HG02571 (cell line): Measurements from ENCODE around the gene RABGAP1L.

Experiments
- ATAC-seq: cut with Tn5 transposase; IDR thresholded peaks from one replicate; pipeline ENCODE4 v1.9.1; 2021; ENCODE audit warnings: mild to moderate bottlenecking, moderate library complexity; ENCODE audit not compliant: unreplicated experiment

The RABGAP1L gene

DNA sequence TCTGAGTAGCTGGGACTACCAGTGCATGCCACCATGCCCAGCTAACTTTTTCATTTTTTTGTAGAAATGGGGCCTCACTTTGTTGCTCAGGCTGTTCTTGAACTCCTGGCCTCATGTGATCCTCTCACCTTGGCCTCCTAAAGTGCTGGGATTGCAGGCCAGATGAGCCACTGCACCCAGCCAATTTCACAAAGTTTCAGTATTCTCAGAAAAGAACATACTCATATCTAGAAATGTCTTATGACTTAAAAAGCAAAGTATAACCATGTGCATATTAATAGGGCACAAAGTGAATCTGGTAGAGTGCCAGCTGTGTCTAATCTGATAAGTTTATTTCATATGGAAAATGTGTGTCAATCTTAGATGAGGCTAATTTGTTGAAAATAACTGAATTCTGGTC, 752.9 kb downstream of the RABGAP1L start:
- ATAC-seq: no peak

DNA sequence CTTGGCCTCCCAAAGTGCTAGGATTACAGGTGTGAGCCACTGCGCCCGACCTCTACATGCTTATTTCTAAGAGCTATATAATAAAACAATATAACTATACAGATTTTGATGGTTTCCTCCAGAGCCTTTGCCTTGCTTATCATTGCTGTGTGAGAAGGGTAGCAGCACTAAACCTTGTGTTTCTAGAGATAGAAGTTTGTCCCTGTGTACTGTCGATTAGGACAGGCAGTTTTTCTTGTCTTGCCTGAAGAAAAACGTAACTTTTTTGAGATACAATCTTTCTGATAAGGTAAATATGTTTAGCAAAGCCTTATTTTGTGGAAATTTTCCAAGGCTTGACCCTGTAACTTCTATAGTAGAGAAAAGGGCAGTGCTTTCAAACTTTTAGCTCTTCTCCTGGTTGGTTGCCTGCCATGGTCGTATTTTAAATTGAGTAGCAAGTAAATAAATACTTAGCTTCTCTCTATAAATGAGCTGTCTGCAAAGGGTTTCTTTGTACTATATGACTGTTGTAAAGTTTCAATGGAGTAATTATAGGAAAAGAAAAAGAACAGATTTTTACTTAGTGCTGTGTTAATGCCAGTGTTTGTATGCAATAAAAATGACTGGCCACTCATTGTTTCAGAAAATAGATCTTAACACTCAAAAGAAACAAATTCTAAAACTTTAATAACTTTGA, 754.0 kb downstream of the RABGAP1L start:
- no peak for ATAC-seq

- no peak for ATAC-seq
Measured at GRCh38 chr1:174914991-174915390, 755.7 kb downstream of the RABGAP1L start.

DNA sequence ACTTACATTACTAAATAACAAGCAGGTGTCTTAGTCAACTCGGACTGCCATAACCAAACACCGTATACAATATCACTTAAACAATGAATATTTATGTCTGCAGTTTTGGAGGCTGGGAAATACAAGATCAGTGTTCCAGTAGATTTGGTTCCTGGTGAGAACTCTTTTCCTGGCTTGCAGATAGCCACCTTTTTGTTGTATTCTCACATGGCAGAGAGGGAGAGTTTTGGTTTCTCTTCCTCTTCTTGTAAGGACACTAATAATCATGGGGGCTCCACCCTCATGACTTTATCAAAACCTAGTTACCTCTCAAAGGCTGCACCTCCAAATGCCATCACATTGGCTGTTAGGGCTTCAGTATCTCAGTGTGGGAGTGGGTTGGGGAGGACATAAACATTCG, 757.5 kb downstream of the RABGAP1L start:
- no peak for ATAC-seq

DNA sequence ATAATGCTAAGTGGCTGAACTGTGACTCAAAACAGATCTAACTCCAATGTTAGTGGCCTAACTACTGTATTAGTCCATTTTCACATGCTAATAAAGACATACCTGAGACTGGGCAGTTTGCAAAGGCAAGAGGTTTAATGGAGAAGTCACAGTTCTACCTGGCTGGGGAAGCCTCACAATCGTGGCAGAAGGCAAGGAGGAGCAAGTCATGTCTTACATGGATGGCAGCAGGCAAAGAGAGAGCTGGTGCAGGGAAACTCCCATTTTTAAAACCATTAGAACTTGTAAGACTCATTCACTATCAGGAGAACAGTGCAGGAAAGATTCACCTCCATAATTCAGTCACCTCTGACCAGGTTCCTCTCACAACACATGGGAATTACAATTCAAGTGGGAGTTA, 760.8 kb downstream of the RABGAP1L start:
- no peak for ATAC-seq

- no peak for ATAC-seq
Measured at GRCh38 chr1:174922121-174922520, 762.8 kb downstream of the RABGAP1L start.

GRCh38 chr1:174923820-174924219, 764.5 kb downstream of the RABGAP1L start:
- ATAC-seq: no peak

DNA sequence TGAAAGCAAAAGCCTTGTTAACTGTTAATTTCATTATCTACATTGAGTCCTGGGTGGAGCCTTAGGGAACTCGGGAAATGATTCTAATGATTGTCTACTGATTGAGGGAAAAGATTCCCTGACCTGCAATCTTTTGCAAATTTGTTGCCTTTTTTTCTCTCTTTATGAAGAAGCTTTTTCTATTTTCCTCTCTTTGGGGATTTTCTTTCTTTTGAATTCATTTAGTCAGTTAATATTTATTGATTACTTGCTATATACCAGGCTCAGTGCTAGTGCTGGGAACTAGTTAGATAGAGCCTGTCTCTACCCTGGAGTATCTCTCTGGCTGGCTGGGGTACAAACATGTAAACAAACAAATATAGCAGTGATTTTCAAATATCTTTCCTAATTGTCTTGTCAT, 769.2 kb downstream of the RABGAP1L start:
- ATAC-seq: no peak

DNA sequence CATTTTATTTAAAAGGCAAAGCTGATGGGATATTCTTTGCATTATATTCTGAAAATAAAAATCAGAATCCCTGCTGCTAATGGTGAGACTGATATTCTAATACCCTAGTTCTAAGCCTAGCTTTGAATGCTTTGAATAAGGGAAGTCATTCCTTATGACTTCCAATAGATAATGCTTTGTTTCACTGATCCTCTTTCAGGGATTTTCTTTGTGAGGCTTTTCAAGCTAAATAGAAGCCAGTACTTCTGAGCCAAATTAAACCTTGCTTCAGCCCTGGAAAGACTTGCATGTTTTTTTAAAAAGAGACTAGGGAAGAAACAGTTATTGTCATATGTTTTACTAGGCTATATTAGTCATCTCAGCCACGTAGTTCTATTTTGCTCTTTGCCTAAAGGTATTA, 771.9 kb downstream of the RABGAP1L start:
- ATAC-seq: no peak

DNA sequence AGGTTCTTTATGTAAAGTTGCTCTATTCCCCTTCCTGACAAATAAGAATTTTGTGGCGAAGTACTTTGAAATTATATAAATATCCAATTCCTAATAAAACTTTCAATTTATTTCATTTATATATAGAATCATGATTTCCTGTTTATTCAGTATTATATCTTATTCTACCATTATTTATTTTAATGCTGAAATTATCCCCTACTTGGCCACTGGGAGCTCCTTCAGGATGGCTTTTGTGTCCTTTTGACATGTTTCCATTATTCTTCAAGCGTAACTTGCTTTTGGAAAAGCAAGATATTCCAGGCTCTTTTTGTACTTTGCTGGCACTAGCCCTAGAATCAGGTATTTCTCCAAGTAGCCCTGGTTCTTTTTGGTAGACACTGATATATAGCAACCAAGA, 773.3 kb downstream of the RABGAP1L start:
- ATAC-seq: no peak

GRCh38 chr1:174935961-174936727, 776.8 kb downstream of the RABGAP1L start:
- no peak for ATAC-seq

GRCh38 chr1:174938281-174939007, 779.1 kb downstream of the RABGAP1L start:
- ATAC-seq: no peak

DNA sequence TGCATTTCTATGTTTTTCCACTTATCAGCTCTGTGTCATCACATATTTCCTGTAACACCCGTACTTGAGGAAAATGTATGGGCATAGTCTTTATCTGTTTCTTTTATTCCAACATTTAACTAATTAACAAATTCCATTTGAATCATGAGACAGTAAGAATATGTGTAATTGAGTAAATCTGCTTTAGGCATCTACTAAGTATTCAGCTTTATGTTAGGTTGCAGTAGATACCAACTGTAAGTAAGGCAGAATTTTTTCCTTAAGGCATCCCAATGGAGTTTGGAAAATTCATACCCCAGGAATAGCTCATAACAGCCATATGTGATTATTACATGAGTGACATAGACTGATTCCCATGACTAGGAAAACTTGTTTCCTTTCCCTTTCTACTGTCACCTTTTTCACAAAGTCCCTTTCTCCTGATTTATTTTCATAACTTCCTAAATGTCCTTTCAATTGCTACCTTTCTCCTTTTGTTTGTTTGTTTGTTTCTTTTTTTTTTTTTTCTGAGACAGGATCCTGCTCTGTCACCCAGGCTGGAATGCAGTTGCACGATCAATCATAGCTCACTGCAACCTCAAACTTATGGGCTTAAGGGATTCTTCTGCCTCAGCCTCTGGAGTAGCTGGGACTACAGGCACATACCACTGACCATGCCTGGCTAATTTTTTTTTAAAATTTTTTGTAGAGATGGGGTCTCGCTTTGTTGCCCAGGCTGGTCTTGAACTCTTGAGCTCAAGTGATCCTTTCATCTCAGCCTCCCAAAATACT, 780.6 kb downstream of the RABGAP1L start:
- no peak for ATAC-seq

- no peak for ATAC-seq
Measured at GRCh38 chr1:174940646-174941175, 781.4 kb downstream of the RABGAP1L start.

GRCh38 chr1:174942547-174943255, 783.4 kb downstream of the RABGAP1L start:
- no peak for ATAC-seq

DNA sequence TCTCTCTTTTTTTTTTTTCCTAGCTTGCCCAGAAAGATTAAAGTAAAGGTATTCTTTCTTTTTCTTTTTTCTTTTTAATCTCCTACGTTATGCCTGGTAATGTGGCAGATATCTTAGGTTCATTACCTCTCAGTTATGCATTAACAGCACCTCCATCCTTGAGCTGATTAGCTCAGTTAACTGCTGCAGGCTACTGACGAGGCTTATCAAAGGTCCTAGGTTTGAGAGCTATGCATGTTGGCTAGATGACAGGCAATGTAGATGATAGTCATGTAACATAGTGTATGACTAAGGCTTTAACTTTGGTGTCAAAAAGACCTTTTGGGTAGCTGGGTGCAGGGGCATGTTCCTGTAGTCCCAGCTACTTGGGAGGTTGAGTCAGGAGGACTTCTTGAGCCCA, 786.7 kb downstream of the RABGAP1L start:
- no peak for ATAC-seq

DNA sequence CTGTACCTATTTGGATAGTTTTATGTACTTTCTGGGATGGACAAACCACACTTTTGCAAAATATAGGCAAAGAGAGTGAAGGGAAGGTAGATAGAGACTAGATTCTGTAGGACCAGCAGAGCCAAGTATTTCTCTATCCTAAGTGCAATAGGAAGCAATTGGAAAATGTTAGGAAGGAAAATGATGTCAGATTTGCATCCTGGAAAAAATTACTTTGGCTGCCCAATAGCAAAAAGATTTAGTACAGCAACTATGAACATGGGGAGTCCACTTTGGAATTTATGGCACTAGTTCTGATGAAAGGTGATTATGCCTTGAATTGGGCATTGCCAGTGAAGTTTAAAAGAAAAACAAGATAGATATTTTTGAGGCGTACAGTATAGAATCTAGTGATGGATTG, 789.7 kb downstream of the RABGAP1L start:
- ATAC-seq: no peak

DNA sequence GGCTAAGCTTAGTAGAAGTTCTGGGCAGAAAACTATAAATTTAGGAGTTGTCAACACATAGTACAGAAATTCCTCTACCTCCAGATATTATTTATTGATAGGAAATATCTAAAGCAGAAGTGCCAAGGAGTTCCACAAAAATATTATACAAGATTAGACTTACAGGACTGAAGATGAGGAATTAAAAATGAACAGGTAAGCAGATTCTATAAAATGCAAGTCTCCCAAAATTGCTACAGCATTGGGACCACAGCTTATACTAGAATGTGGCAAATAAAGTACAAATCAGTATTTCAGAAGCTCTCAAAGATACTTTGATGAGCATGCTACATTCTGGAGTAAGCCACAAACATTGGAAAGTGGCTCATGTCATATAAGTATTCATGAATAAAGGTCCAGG, 790.3 kb downstream of the RABGAP1L start:
- no peak for ATAC-seq

GRCh38 chr1:174953285-174954072, 794.2 kb downstream of the RABGAP1L start:
- peak; percentile 64 for ATAC-seq
